ENCODE results near the gene NCAPH2.

Gene NCAPH2

GRCh38 chr22:50507991-50508884, at the start of gene NCAPH2:
Gene NCAPH2 (plus strand): TSS chr22:50508224. CDS start chr22:50508338, 114 bp downstream.
- no peak for TF ChIP-seq CTCF (IDR thresholded peaks at IDR 0.05)

- no peak for TF ChIP-seq CTCF (IDR thresholded peaks at IDR 0.05)
These were observed 49.0 kb upstream of the NCAPH2 start for GRCh38 chr22:50459016-50459415.

- no peak for TF ChIP-seq CTCF (IDR thresholded peaks at IDR 0.05)
These were observed 48.4 kb upstream of the NCAPH2 start for GRCh38 chr22:50459496-50460140.

- TF ChIP-seq CTCF (IDR thresholded peaks at IDR 0.05), result no peak
These were observed 47.1 kb upstream of the NCAPH2 start for GRCh38 chr22:50460938-50461337.

- no peak for TF ChIP-seq CTCF (IDR thresholded peaks at IDR 0.05)
These were observed 46.5 kb upstream of the NCAPH2 start for GRCh38 chr22:50461536-50461935.

GRCh38 chr22:50461979-50462540, 46.0 kb upstream of the NCAPH2 start:
- TF ChIP-seq CTCF (IDR thresholded peaks at IDR 0.05), result no peak

GRCh38 chr22:50463188-50463900, 44.7 kb upstream of the NCAPH2 start:
- no peak for TF ChIP-seq CTCF (IDR thresholded peaks at IDR 0.05)
